HL-60 (cell line): Measurements from ENCODE around the gene INPP4B.

Experiments
- CTCF ChIP-seq: IDR thresholded peaks from one replicate; pipeline ENCODE4 v1.5.1; 2011; ENCODE audit warnings: low read length, control low read depth, inconsistent platforms; ENCODE audit not compliant: insufficient read depth
- GABPA ChIP-seq: IDR thresholded peaks from 2 replicates; pipeline ENCODE4 v1.6.1; 2012; ENCODE audit warnings: low read depth
- POLR2AphosphoS5 ChIP-seq: IDR thresholded peaks from 2 replicates; pipeline ENCODE4 v1.6.1; 2012; ENCODE audit warnings: low read depth
- REST ChIP-seq: IDR thresholded peaks from 2 replicates; pipeline ENCODE4 v1.6.1; 2012; ENCODE audit warnings: low read depth; ENCODE audit not compliant: insufficient replicate concordance

GRCh38 chr4:142413485-142413884 is 432.6 kb downstream of the INPP4B start:
- no peak for TF ChIP-seq REST
- no peak for TF ChIP-seq CTCF
- no peak for TF ChIP-seq POLR2AphosphoS5
- TF ChIP-seq GABPA = no peak
